DMS79 (cell line): ENCODE results near the gene ARHGAP5.

Experiments
- DNase-seq: peaks from one replicate; lab custom pipeline; 2025; lab: John Stamatoyannopoulos, UW

Gene ARHGAP5

DNA sequence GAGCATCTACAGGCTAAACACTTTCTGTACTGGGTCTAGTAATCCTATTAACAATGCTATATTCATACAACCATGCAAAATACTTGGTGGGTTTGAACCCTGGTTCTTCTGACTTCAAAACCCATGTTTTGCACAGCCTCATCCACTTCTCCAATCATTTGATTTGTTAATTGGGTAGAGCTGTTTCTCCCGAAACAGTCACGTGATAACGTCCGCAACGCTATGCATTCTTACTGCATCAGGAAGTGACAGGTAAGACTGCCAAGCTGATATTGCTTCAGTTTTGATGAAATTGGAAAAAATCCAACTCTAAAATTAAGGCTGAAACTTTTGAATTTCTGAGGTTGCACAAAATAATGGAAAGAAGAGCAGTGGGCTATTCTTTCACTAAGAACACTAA, 94.4 kb downstream of the ARHGAP5 start:
- DNase-seq, result no peak

- no peak for DNase-seq
Measured at GRCh38 chr14:32183151-32184058, 106.3 kb downstream of the ARHGAP5 start.

DNA sequence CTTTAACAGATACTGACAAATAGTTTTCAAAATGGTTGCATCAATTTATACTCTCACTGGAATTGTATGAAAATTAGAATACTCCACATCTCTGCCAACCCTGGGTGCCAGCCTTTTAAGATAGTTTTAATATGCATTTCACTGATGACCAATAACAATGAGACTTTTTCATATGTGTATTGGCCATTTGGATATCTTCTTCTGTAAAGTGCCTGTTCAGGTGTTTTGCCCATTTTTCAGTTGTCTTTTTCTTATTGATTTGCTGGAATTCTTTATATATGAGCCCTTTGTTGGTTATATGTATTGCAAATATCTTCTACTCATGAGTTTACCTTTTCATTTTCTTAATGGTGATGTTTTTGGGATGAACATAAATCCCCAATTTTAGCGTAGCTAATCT, 108.0 kb downstream of the ARHGAP5 start:
- DNase-seq, result no peak

DNA sequence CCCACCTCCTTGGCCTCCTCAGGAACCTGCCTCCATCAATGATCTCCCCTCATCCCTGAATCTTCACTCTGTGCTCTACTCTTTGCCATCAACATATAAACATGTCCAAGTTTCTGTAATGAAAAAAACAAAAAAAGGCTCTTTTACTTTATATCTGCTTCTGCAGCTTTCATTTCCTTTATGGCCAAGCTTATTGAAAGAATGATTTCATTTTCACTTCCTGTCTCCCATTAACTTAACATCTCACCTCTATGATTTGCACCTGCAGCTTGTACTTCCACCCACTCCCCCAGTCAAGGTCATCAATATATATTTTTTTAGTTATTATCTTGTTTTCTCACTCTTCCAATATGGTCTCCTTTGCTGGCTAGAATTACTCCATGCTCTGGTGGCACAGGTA, 109.1 kb downstream of the ARHGAP5 start:
- no peak for DNase-seq

DNA sequence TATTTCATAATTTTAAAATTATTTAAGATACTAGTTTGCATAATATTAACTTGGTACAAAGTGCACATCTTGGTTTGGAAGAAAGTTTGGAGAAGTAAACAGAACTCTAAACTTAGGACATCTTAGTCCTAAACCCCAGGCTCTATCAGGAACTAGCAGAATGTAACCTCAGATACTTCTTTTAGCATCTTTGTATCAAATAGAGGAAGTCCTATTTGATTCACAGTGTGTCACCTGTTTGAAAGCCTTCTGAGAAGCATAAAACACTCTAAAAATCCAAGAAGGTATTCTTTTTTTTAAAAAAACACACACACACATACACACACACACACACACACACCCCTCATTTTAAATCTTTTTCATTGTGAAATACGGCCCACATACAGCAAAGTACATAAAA, 112.7 kb downstream of the ARHGAP5 start:
- no peak for DNase-seq

DNA sequence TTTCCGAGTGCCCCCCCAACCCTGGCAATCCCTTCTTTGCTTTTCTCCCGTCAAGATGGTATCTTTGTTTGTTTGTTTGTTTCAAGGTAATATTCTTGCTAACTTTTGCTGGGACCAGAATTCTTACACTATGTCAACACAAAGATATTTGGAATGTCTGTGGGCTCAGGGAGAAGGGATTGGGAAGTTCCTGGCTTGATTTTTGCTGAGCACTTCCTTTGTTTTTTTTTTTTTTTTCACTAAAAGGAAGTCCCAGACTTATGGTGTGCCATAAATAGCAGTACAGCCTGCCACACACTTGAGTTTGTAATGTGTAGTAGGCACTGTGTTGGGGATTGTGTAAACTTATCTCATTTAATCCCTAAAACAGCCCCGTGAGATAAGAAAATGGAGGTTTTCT, 113.6 kb downstream of the ARHGAP5 start:
- no peak for DNase-seq

DNA sequence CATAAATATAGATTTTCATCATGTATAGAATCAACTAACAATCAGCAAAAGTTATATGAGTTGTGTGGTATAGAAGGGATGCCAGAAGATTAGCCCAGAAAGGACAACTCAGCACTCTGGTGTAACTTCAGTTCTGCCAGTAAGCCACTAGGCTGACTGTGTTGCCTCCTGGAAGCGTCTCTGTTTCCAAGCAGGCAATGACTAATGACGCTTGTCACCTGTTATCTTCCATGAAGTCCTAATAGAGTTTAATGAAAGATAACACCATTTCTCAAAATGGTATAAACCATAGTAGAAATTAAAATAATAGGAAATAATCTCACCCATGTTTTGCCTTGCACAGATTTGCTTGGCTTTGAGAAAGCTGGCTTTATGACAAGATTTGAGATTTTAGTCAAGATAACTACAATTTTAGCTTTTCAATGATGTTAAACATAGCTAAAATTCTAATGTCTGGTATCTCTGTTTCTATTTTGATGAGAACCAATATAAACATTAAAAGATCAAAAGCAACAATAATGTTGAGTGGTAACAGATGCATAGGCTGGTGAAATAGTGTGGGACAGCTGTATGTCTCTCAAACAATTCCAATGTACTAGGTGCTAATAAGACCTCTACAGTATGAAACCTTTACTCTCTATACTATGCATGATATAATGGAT, 115.7 kb downstream of the ARHGAP5 start:
- no peak for DNase-seq

GRCh38 chr14:32193532-32193931, 116.4 kb downstream of the ARHGAP5 start:
- DNase-seq, result no peak

GRCh38 chr14:32195636-32196035, 118.5 kb downstream of the ARHGAP5 start:
- no peak for DNase-seq

GRCh38 chr14:32197919-32198318, 120.8 kb downstream of the ARHGAP5 start:
- no peak for DNase-seq

DNA sequence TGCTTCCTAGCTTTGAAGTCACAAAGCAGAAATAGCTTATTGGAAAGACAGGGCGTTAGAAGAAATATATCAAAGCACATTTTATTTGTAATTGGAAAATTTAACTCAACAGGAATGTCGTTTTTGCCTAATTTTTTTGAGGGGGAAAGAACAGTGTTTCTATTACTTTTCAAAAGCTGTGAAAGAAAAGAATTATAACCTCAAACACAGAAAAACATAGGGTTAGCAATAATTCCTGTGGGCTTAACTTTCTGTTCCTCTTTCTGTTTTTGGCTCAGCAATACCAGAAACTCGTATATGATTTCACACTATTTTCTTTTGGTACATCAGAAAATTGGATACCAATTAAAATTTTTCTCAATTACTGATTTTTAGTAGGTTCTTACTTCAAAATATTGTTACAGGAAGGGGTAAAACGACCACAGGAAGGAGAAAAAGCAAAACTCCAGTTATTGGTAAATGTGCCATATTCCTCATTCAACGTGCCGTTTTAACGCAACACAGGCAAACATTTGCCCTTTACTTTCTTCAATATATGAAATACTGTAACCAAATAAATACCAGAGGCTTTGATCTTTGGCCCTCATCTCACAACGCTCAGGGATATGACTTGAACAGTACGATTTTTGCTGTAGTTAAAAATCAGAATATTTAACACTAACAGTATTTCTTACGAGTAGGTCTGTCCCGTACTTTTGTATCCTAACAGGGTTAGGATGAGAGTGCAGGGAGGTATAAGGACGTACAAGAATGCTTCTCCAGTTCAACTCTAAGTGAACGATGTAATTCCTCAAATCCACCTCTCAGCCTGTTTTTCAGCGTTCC, 123.5 kb downstream of the ARHGAP5 start:
- DNase-seq, result no peak

- DNase-seq, result peak; percentile 87
Measured at GRCh38 chr14:32201193-32201815, 124.2 kb downstream of the ARHGAP5 start.

DNA sequence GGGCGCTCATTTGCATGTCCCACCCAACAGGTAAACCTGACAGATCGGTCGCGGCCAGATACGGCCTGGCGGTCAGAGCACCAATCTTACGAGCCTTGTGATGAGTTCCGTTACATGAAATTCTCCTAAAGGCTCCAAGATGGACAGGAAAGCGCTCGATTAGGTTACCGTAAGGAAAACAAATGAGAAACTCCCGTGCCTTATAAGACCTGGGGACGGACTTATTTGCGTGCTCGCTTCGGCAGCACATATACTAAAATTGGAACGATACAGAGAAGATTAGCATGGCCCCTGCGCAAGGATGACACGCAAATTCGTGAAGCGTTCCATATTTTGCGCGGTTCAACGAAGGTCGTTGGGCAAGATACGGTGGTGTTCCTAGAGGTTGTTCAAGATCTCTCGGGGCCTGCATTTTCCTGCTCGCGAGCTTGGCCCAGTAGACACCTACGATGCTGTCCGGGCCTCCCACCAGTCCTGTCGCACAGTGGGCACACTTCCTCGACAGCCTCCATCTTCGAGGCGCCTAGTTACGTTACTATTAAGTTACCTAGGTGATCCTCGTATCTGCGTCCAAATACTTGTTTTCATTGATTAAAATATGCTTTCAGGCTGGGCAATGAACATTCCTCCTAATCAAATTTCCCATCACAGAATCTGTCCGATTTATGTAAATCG, 124.8 kb downstream of the ARHGAP5 start, which contains the start of gene RNU6-7:
Gene RNU6-7, plus strand, starts transcription at position 230 of the 675 bp plus-strand sequence.
- DNase-seq, result peak; percentile 81

DNA sequence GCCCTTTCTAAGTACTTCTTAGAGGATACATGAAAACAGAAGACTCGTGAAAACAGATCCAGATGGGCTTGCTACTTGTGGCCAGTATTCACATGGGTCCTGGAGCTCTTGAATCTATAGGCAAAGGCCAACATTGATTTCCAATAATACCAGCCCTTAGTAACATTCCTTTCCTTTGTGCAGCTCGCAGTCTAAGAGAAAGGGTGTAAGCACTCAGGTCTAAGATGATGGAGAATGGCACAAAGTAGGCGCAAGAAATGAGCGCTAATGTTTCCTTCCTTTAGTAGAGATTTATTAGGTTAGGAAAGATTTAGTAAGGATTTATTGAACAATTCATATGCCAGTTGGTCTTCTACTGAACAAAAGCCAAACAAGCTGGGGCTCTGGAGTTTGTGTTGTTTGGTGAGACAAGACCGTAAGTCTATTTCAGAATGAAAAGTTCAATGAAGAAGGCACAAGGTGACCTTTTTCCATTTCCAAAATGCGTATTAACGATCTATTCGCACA, 125.4 kb downstream of the ARHGAP5 start:
- peak; percentile 53 for DNase-seq

DNA sequence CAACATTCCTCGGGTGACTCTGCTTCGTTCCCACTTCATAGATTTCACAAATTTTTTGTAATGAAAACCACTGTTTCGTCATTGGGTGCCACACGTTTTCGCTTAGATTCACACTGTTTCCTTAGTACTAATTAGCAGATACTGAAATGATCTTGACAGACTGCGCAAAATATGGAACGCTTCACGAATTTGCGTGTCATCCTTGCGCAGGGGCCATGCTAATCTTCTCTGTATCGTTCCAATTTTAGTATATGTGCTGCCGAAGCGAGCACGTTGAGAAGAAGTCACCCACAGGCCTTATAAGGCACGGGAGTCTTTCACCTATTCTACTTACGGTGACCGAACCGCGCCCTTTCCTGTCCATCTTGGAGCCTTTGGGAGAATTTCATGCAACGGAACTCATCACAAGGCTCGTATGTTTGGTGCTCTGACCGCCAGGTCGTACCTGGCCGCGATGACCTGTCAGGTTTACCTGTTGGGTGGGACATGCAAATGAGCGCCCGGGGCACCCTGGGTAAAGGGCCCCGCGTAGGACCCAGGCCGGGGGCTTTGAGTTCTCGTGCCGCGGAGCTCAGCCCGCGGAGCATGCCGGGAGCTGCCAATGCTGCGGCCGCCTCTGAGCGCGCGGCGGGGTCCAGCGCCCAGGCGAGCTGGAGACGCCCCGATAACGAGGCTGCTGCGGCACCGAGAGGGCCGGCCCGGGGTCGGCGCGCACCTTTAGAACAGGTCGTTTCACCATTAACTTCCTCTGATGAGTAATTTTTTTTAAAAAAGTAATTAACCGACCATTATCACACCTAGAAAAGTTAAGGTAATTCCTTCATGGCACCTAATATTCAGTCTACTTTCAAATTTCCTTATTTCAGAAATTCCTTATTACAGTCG, 126.1 kb downstream of the ARHGAP5 start, which contains the start of gene RNU6-8:
Gene RNU6-8, minus strand, starts transcription at position 272 of the 885 bp plus-strand sequence.
- peak; percentile 96 for DNase-seq

DNA sequence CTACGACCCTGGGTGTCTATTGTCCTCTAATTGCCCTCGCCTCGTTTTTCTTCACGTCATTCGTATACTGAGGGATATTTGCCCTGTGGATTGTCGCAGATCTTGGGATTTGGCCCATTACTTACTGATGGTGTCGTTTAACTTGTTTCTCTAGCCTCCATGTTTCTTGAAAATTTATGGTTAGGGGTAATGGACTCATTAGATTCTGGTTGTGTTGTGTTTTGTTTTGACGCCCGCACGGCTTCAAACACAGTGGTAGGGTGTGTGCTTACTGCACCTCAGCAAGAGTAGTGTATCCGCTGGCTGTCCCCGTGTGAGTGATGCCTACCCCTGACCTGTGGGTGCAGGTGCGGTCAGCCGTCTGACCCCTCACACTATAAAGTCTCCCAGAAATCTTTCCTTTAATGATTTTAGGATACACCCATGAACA, 126.8 kb downstream of the ARHGAP5 start:
- DNase-seq, result peak; percentile 43

- DNase-seq, result no peak
Measured at GRCh38 chr14:32205554-32205953, 128.4 kb downstream of the ARHGAP5 start.

- DNase-seq, result no peak
Measured at GRCh38 chr14:32205984-32206383, 128.9 kb downstream of the ARHGAP5 start.

DNA sequence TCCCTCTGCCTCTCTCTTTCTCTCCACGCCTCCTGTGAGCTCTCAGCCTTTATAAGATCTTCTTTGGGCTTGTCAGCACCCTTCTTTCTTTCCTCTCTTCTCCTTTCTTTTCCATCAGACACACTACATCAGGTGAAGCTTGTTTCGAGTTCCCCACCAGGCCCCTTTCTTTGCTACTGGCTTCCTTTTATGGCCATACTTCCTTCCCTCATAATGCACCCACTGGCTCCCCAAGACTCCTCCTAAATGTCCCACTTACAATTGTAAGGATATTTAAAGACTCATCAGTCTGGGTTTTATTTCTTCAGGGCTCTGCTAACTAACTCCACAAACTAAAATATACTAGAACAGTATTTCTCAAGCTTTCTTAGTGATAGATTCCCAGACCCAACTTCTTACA, 129.4 kb downstream of the ARHGAP5 start:
- DNase-seq, result no peak

DNA sequence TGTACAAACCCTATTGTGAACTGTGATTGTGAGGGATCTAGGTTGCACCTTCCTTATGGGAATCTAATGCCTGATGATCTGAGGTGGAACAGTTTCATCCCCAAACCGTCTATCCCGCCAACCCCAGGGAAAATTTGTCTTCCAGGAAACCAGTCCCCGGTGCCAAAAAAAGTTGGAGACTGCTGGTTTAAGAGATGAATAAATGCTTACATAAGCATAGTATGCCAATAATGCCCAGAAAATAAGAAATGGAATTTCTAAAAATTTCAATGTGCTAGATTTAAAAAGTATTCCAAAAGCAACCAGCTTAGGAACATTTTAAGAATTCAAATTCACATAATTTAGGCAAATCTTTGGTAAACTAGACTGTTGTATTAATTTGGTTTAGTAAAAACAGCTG, 131.4 kb downstream of the ARHGAP5 start:
- DNase-seq, result no peak
